A673 (cell line): Measurements from ENCODE around the gene OR2AE1. TPM values are rescaled to one million over a fixed set of nuclear protein-coding genes. Genes with fewer than 3 reads are reported as not detected.

ENCODE experiments used
- BruUV-seq: library from RNA; stranded (reverse); fragments of 400-500 nt; replicated peaks from 2 replicates; lab custom pipeline; 2021; lab: Mats Ljungman, UMichigan
- CTCF ChIA-PET: fragments of 300-600 bp; sonication (Branson Sonifier 250); formaldehyde crosslinking; loops from one replicate; lab custom pipeline; 2022; ENCODE audit warnings: antibody characterized with exemption; lab: Charles Lee
- POLR2A ChIA-PET: fragments of 300-600 bp; sonication (Branson Sonifier 250); formaldehyde crosslinking; loops from one replicate; lab custom pipeline; 2022; ENCODE audit warnings: antibody characterized with exemption; ENCODE audit not compliant: low non-redundant PET; lab: Charles Lee
- DNase-seq: peaks from one replicate; pipeline ENCODE4 v3.0.0-alpha.2; 2015; ENCODE audit warnings: low spot score
- H3K27ac ChIP-seq: fragments of 200-600 bp; sonication (generic); 2 replicates; pipeline ENCODE4 v1.5.1; 2016; ENCODE audit warnings: mixed run types, low read depth, mild to moderate bottlenecking, mixed read lengths, antibody characterized with exemption, low read length; ENCODE audit not compliant: poor library complexity, severe bottlenecking
- H3K27me3 ChIP-seq: fragments of 200-600 bp; sonication (generic); replicated peaks from 2 replicates; pipeline ENCODE4 v1.6.1; 2017; ENCODE audit warnings: mixed run types, low read depth, mild to moderate bottlenecking, mixed read lengths, antibody characterized with exemption, low read length; ENCODE audit not compliant: insufficient read depth, poor library complexity
- H3K36me3 ChIP-seq: fragments of 200-600 bp; sonication (generic); 2 replicates; pipeline ENCODE4 v1.6.1; 2016; ENCODE audit warnings: mixed run types, mild to moderate bottlenecking, mixed read lengths, antibody characterized with exemption, low read length; ENCODE audit not compliant: insufficient read depth, poor library complexity, severe bottlenecking
- H3K4me1 ChIP-seq: fragments of 200-600 bp; sonication (generic); 2 replicates; pipeline ENCODE4 v1.6.1; 2017; ENCODE audit warnings: mixed run types, mild to moderate bottlenecking, mixed read lengths, antibody characterized with exemption, low read length; ENCODE audit not compliant: insufficient read depth, poor library complexity, severe bottlenecking
- H3K4me3 ChIP-seq: fragments of 200-600 bp; sonication (generic); 2 replicates; pipeline ENCODE4 v1.5.1; 2016; ENCODE audit warnings: low read depth, mixed run types, mild to moderate bottlenecking, mixed read lengths, low read length; ENCODE audit not compliant: poor library complexity, severe bottlenecking
- H3K9me3 ChIP-seq: fragments of 200-600 bp; sonication (generic); 2 replicates; pipeline ENCODE4 v1.6.1; 2016; ENCODE audit warnings: mixed run types, low read depth, mild to moderate bottlenecking, mixed read lengths, antibody characterized with exemption, low read length; ENCODE audit not compliant: poor library complexity, severe bottlenecking
- EZH2 ChIP-seq: fragments of 200-600 bp; sonication (generic); IDR thresholded peaks from 2 replicates; pipeline ENCODE4 v1.6.1; 2017; ENCODE audit warnings: borderline replicate concordance, low read depth, mild to moderate bottlenecking, mixed read lengths, antibody characterized with exemption, low read length; ENCODE audit not compliant: poor library complexity, severe bottlenecking
- intact Hi-C: fragments of 100-400 bp; cut with micrococcal nuclease; formaldehyde crosslinking; loops from one replicate; pipeline ENCODE4 v1.10.0; 2022; ENCODE audit not compliant: unreplicated experiment
- total RNA-seq: library from RNA; stranded (reverse); gene quantifications from 2 replicates; pipeline ENCODE4 v1.2.3, GENCODE V29; 2021
- TF ChIP-seq, protein P1 (sequence below): fragments of 300-800, 200-600 bp; sonication (generic); conservative IDR thresholded peaks from 2 replicates; pipeline ENCODE4 v1.5.1; 2017; ENCODE audit warnings: low read depth, mild to moderate bottlenecking, antibody characterized with exemption, low read length, moderate library complexity, mixed read lengths

The OR2AE1 gene
- total RNA-seq, 1 experiment from 2014 or later: not detected

- DNase-seq: no peak
- Histone ChIP-seq H3K27ac (no peak overlapping the region), H3K36me3 (no peaks in the 10 kb centered on the region), H3K9me3 (no peaks in the 10 kb centered on the region), H3K4me1 (no peaks in the 10 kb centered on the region), H3K4me3 (no peak overlapping the region), H3K27me3 (peaks cover 7% of the 10 kb centered on the region)
- no TSS peak for BruUV-seq
- ChIA-PET CTCF (no interaction called here), POLR2A (no interaction called here)
- no peak for TF ChIP-seq EZH2
- intact Hi-C loops: no loop called here
These were observed 48.0 kb downstream of the OR2AE1 start for GRCh38 chr7:99828811-99829210.

DNA sequence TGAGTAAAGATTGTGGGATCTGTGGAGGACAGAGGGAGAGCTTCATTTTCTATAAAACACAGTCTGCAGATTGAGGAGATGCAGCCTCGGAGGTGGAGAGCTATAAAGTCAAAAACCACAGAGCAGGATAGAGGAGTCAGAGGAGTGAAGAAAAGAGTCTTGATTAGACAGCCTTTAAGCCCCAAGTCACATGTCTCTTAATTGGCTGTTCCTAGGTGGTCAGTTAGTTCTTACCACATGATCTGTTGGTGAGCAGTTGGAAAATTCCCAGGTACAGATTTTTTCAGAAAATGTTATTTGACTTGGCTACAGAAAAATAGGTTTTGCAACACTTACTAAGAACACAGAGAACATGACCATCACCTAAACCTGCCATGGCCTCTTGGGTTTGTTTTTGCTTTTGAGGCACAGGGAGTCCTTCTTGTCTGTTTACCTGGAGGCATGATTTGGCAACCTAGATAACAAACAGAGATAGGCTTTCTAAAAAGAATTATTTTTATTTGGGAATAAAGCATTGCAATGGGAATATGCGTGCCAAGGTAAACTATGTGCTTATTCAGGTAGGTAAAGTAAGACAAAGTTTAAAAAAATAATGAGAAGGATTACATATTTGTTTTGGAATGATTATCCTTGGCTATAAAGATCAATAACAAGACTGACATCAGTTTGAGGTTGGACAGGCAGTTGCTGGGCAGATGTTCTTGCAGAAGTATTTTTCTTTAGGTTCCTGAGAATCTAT lies 49.6 kb downstream of the OR2AE1 start:
- no TSS peak for BruUV-seq
- Histone ChIP-seq H3K36me3 (no peaks in the 10 kb centered on the region), H3K27me3 (peaks cover 5% of the 10 kb centered on the region), H3K9me3 (no peaks in the 10 kb centered on the region), H3K4me3 (no peak overlapping the region), H3K27ac (no peak overlapping the region), H3K4me1 (no peaks in the 10 kb centered on the region)
- TF ChIP-seq, protein P1, sequence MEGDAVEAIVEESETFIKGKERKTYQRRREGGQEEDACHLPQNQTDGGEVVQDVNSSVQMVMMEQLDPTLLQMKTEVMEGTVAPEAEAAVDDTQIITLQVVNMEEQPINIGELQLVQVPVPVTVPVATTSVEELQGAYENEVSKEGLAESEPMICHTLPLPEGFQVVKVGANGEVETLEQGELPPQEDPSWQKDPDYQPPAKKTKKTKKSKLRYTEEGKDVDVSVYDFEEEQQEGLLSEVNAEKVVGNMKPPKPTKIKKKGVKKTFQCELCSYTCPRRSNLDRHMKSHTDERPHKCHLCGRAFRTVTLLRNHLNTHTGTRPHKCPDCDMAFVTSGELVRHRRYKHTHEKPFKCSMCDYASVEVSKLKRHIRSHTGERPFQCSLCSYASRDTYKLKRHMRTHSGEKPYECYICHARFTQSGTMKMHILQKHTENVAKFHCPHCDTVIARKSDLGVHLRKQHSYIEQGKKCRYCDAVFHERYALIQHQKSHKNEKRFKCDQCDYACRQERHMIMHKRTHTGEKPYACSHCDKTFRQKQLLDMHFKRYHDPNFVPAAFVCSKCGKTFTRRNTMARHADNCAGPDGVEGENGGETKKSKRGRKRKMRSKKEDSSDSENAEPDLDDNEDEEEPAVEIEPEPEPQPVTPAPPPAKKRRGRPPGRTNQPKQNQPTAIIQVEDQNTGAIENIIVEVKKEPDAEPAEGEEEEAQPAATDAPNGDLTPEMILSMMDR: no peak
- TF ChIP-seq EZH2: no peak
- intact Hi-C loops: no loop called here
- POLR2A ChIA-PET: no interaction called here
- DNase-seq: no peak
- CTCF ChIA-PET: no interaction called here

Other genes with a start within 250 kb of the OR2AE1 start
- 9.1 and 9.9 TPM in 2 replicates for gene CYP3A5, start 197.0 kb downstream of the OR2AE1 start, total RNA-seq
- not detected in 2 replicates for gene CYP3A7, start 141.8 kb downstream of the OR2AE1 start, total RNA-seq
- gene CYP3A4, start 92.8 kb downstream of the OR2AE1 start, total RNA-seq: not detected in 2 replicates
- gene CYP3A43, start 49.0 kb downstream of the OR2AE1 start, total RNA-seq: not detected in 2 replicates
- gene TRIM4, start 42.5 kb upstream of the OR2AE1 start, total RNA-seq: 18.3 and 23.4 TPM in 2 replicates
- not detected in 2 replicates for gene GJC3, start 52.6 kb upstream of the OR2AE1 start, total RNA-seq
- not detected in 2 replicates for gene AZGP1, start 99.0 kb upstream of the OR2AE1 start, total RNA-seq
- gene ZKSCAN1, start 138.6 kb upstream of the OR2AE1 start, total RNA-seq: 66.5 and 69.5 TPM in 2 replicates
- gene ZSCAN21, start 172.7 kb upstream of the OR2AE1 start, total RNA-seq: 17.2 and 21.7 TPM in 2 replicates
- 50.2 and 50.8 TPM in 2 replicates for gene ZNF3, start 204.7 kb upstream of the OR2AE1 start, total RNA-seq
- gene COPS6, start 211.9 kb upstream of the OR2AE1 start, total RNA-seq: 155 and 166 TPM in 2 replicates
- gene MCM7, start 224.4 kb upstream of the OR2AE1 start, total RNA-seq: 399 and 418 TPM in 2 replicates
- gene AP4M1, start 224.6 kb upstream of the OR2AE1 start, total RNA-seq: 24.0 and 25.1 TPM in 2 replicates
- 97.3 and 98.8 TPM in 2 replicates for gene TAF6, start 242.3 kb upstream of the OR2AE1 start, total RNA-seq
- gene CNPY4, start 242.6 kb upstream of the OR2AE1 start, total RNA-seq: 20.2 and 22.2 TPM in 2 replicates
- gene MBLAC1, start 249.9 kb upstream of the OR2AE1 start, total RNA-seq: 3.0 and 3.1 TPM in 2 replicates